HG02840 (cell line): Measurements from ENCODE around the gene OPRL1.

ENCODE experiments used
- ATAC-seq: cut with Tn5 transposase; IDR thresholded peaks from one replicate; pipeline ENCODE4 v1.9.1; 2021; ENCODE audit warnings: mild to moderate bottlenecking, moderate library complexity, moderate number of reproducible peaks; ENCODE audit not compliant: unreplicated experiment, low FRiP score

Gene OPRL1

GRCh38 chr20:64139199-64140060, 59.5 kb downstream of the OPRL1 start:
- ATAC-seq, result no peak

DNA sequence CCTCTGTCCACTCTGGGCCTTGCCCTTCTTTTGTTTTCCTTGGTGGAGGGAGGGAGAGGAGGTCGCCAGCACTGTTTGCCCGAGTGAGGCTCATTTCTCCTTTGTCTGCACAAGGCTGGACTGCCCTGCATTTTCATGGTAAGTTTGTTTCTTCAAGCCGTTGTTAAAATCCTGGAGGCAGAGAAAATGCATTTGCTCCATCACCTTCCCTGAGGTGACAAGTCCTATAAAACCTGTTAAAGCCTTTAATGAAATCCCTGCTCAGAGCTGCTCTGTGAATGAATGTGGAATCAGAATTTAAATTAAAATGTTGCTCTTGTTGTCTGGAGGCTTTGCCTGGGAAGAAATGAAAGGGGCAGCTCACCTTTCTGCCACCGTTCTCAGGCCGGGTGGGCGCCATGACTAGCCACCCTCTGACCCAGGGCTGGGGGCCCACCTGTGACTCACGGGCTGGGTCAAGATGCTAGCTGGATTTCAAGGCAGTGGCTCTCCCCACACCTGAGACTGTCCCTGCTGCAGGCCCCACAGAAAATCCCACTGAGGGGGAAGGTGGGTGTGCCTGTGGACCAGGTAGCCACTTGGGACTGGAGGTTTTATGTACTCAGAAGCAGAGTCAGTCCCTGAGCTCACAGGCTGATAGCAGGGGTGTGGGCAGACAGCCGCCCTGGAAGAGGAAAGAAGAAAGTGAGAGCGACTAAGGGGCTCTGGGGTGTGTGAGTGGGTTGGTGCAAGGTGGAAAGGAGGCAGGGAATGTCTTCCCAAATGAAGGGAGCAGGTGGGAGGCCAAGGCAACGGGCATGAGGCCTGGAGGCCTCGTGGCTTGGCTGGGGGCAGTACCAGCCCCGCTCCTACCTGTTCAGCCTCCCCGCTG, 60.4 kb downstream of the OPRL1 start:
- ATAC-seq, result no peak

DNA sequence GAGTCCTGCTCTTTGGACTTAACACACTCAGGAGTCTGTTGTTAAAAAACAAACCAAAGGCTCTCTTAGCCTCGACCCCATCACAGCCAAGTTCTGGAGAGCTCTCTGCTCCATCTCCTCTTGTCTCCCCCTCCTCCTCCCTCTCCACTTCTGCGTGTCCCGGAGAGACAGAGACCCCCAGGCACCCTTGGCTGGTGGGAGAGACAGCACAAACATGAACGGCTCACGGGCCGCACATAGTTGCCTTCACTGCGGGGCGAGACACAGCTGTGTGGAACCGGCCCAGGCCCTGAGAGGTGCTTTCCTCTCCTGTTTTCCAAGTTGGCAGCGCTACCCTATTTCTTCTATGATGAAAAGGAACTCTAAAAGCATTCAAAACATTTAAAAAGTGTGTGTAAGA, 61.1 kb downstream of the OPRL1 start:
- no peak for ATAC-seq

- ATAC-seq, result no peak
Observed at GRCh38 chr20:64142590-64142989, 62.7 kb downstream of the OPRL1 start.

DNA sequence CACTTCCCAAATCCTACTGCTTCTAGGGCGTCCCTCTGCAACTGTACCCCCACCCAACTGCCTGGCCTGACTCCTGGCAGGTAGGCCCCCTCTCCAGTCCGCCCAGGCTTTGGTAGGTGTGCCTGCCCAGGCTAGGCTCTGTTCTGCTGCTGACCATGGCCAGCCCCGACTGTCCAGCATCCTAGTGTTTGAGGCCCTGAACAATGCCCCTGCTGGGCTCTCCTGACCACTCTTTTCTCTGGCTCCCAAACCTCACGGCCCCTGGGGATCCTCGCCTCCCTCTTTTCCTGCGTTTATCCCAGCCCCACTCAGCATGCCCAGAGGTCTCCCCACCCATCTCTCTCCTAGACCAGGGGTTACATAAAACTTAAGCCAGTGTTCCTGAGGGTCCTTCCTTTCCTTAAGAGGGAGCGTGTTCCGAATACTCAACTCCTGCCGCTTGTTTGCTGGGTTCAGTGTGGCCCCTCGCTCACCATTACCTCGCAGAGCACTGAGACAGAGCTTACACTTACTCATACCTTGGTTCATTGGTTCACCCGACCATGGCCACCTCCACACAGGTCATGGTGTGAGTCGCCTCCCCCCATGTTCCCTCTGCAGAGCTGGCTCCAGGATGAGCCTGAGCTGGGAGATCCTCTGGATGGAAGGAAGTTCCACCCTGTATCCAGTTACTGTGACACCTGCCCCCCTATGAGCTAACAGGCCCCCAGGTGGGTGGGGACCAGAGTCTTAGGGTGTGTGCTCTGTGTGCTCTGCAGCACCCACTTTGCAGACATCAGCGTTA, 63.3 kb downstream of the OPRL1 start:
- no peak for ATAC-seq

GRCh38 chr20:64144144-64144912, 64.4 kb downstream of the OPRL1 start:
- no peak for ATAC-seq

DNA sequence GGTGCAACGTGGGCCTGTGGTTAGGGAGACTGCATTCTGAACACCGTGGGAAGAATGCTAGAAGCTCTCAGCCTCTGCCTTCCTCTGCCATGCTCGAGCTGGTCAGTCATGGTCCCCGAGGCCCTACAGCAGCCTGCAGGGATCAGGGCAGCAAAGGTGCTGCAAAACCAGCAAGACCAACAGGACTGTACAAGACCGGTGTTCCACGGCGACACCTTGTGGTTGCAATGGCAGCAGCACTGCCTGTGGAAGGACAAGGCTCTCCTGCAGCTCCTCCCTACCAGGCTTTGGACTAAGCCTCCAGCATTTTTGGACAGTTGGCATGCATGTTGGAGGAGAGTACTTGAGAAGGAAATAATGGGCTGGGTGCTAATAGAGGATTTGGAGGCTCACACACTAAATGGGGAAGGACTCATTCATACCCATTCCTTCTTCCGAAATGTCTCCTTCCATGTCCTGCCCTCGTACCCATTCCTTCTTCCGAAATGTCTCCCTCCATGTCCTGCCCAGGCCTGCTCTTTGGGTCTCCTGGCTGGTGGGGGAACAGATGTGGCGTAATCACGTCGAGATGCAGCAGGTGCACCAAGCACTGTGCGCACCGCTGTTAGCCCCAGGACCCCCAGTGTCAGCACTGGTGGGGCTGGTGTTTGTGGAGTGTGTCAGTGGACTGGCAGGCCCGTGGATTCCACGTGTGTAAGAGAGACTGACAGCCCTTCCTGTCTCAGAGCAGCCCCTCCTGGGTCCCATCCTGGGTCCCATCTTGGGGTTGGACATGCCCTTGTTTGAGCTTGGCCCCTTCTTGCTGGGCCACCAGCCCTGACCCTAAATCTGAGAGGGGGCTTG, 65.8 kb downstream of the OPRL1 start:
- ATAC-seq, result no peak

DNA sequence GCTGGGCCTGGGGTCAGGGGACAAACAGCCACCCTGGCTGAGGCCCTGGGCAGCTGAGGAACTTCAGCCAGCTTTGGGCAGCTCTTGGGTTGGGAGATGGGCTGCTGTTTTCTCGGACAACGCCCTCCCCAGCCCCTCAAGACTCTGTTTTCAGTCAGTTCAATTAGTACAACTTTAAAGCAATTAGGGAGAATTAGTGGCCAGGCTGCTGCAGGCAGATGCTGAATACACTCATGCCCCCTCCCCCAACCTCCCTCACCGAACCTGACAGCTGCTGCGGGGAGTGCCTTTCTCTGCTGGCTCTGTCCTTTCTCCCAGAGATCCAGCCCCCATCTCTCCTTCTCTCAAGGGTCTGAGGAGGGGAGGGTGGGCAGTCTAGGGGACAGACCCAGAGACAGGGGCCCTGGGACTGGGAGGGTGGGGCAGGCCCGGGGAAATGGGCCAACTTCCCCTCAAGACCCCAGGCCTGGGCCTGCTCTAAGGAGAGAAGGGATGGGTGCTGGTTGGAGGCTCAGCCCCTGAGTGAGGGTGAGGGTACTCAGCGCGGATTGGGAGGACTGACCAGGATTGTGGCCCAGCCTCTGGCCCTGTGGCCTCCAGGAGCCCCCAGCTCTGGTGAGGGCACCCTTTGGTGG, 66.5 kb downstream of the OPRL1 start:
- ATAC-seq, result no peak

DNA sequence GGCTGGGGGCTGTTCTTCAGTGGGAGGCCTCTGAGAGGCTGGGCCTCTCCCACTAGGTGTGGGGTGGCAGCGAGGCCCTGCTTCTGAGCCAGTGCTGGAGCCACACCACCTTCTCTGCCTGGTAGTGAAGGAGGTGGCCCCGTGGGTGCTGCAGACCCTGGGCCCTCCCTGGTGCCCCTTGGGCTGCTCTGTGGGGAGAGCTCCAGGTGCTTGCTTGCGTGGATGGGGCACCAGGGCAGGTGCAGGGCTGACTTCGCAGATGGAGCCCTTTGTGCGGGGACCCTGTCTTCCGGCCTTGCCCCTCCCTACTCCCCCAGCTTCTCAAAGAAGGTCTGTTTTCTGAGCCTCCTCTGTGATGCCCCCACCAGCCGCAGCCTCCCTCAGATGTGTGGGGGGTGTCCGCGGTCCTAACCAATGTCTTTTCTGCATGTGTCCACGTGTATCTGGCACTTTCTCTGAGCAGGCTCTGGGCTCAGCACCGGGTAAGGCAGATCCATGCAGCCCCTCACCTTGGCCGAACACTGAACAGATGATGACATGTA, 67.1 kb downstream of the OPRL1 start:
- no peak for ATAC-seq

DNA sequence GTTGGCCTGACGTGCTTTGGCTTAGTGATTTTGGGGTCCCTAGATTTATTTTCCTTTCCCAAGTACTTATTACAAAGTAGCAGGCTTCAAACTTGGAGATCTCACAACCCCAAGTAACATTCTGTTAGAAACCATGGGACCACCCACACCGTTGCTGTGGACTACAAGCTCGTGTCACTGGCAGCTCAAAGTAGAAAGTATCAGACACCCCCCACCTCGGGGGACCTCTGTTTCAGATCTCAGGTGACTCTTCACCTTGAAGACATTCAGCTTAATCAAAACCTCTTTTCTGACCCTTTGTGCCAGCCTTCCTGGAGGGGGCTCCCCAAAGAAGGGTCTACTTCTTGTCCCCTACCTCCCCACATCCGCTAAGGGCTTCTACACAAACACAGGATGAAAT, 68.7 kb downstream of the OPRL1 start:
- ATAC-seq, result no peak

GRCh38 chr20:64149141-64149540, 69.3 kb downstream of the OPRL1 start:
- ATAC-seq, result no peak

GRCh38 chr20:64149809-64150560, 70.1 kb downstream of the OPRL1 start:
- ATAC-seq, result no peak
